ENCODE results near the gene DOK6.

DOK6 gene

DNA sequence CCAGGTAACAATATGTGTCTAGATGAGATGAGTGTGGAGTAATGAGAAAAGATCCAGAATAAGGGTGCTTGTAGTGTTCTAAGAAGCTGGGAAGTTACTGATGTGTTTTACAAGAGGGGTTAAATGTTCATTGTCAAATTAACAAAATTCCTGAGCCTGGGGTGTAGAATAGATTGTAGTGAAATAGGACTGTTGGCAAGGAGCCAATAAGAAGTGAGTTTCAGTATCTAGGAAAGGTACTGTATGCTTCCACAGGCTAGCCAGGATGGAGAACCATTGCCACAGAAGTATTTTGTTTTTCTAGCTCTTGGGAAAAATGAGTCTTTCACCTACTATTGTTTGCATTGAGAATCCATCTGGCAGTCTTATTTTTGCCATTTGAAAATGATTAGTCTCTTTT, 10.5 kb downstream of the DOK6 start:
- no peak overlapping the region for H3K9ac ChIP-seq
- H3K27ac ChIP-seq: no peak overlapping the region
- H3K4me3 ChIP-seq: no peak overlapping the region

DNA sequence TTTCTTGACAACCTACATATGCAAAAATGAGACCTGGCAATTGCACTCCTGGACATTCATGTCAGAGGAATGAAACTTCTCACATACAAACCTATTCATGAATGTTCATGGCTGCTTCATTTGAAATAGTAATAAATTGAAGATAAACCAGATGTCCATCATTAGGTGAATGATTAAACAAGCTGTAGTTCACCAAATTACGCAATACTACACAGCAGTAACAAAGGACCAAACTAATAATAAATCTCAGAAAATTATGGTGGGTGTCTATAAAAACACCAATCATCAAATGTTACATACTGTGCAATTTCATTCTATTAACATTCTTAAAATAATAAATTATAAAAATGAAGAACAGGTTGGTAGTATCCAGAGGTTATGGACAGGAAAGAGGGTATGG, 13.5 kb downstream of the DOK6 start:
- Histone ChIP-seq H3K27ac (no peak overlapping the region), H3K27me3 (no peaks in the 10 kb centered on the region)

More for the DNA sequence above, 10.5 kb downstream of the DOK6 start:
- no peaks in the 10 kb centered on the region for H3K4me1 ChIP-seq
- no peaks in the 10 kb centered on the region for H4K20me1 ChIP-seq
- TF ChIP-seq Cebpa-rat (IDR thresholded peaks at IDR 0.05): no peak
- no peaks in the 10 kb centered on the region for H3K9me3 ChIP-seq
- H3K36me3 ChIP-seq: no peaks in the 10 kb centered on the region
- H3K27me3 ChIP-seq: no peaks in the 10 kb centered on the region
- H3K4me2 ChIP-seq: no peak overlapping the region

DNA sequence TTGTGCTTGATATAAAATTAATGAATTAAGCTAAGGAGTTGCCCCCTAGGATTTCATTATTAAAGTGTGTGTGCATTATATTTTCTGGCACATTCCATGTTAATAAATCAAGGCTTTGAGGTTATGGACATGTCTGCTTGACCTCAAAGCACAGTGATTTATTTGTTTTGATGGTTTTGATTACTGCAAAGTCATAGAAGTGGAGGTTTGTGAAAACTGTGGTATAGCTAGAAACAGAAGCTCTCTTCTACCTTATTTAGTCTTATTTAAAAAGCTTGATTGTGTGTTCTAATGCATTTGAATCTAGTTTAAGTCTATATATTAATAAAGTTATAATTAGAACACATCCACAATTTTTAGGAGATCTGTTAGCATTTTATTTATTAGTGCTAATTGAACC, 32.2 kb downstream of the DOK6 start:
- H4K20me1 ChIP-seq: no peaks in the 10 kb centered on the region
- no peak overlapping the region for H3K4me2 ChIP-seq
- H3K4me3 ChIP-seq: no peak overlapping the region
- H3K9ac ChIP-seq: no peak overlapping the region
- H3K36me3 ChIP-seq: no peaks in the 10 kb centered on the region
- H3K27ac ChIP-seq: no peak overlapping the region
- H3K27me3 ChIP-seq: no peaks in the 10 kb centered on the region
- TF ChIP-seq Cebpa-rat (IDR thresholded peaks at IDR 0.05): no peak
- H3K4me1 ChIP-seq: no peaks in the 10 kb centered on the region
- H3K9me3 ChIP-seq: no peaks in the 10 kb centered on the region

More for the DNA sequence above, 13.5 kb downstream of the DOK6 start:
- no peaks in the 10 kb centered on the region for H4K20me1 ChIP-seq
- no peaks in the 10 kb centered on the region for H3K36me3 ChIP-seq
- no peak overlapping the region for H3K4me2 ChIP-seq
- H3K4me3 ChIP-seq: no peak overlapping the region
- no peak overlapping the region for H3K9ac ChIP-seq
- TF ChIP-seq Cebpa-rat (IDR thresholded peaks at IDR 0.05): peak; percentile 51; the same call in 1 of the 2 replicates
- H3K9me3 ChIP-seq: no peaks in the 10 kb centered on the region
- no peaks in the 10 kb centered on the region for H3K4me1 ChIP-seq

DNA sequence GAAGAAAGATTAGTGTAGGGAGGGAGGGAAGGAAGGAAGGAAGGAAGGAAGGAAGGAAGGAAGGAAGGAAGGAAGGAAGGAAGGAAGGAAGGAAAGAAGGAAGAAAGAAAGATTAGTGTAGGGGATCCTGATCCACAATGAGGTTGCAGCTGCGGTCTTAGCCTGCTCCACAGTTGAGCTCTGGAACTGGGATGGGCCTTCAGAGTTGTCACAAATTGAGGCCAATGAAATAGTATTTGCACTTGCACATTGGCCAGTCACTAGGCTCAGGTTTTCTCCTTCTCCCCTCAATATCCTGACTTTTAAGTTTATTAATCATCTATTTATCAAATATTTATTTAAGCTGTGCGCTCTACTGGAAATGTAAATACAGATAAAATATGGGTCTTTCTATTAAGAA, 34.3 kb downstream of the DOK6 start:
- H3K27ac ChIP-seq: no peak overlapping the region
- no peaks in the 10 kb centered on the region for H3K27me3 ChIP-seq
- H3K4me1 ChIP-seq: no peaks in the 10 kb centered on the region
- peaks cover 17% of the 10 kb centered on the region for H3K9me3 ChIP-seq
- H3K4me3 ChIP-seq: no peak overlapping the region
- H3K9ac ChIP-seq: no peak overlapping the region
- TF ChIP-seq Cebpa-rat (IDR thresholded peaks at IDR 0.05): no peak
- H3K36me3 ChIP-seq: no peaks in the 10 kb centered on the region
- no peaks in the 10 kb centered on the region for H4K20me1 ChIP-seq
- no peak overlapping the region for H3K4me2 ChIP-seq

DNA sequence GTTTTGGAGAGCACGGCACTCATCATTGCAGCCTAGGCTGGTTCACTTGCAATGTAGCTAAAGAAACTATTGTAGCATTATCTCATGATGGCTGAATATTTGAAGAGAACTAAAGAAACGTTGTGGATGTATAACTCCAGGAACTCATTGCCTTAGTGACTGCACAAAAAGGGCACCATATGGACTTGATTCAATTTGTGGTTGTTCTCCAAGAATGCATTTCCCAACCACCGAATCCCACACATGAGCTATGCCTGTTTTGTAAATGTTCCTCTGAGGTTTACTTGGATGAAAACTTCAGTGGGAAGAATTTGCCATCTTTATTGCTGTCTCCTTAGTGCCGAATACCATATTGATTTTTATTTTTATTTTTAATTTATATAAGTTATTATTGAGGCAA, 43.5 kb downstream of the DOK6 start:
- no peak for TF ChIP-seq Cebpa-rat (IDR thresholded peaks at IDR 0.05)
- Histone ChIP-seq H4K20me1 (no peaks in the 10 kb centered on the region), H3K27me3 (no peaks in the 10 kb centered on the region), H3K9ac (no peak overlapping the region), H3K9me3 (peaks cover 15% of the 10 kb centered on the region), H3K4me1 (no peaks in the 10 kb centered on the region), H3K27ac (no peak overlapping the region), H3K36me3 (no peaks in the 10 kb centered on the region), H3K4me2 (no peak overlapping the region), H3K4me3 (no peak overlapping the region)

DNA sequence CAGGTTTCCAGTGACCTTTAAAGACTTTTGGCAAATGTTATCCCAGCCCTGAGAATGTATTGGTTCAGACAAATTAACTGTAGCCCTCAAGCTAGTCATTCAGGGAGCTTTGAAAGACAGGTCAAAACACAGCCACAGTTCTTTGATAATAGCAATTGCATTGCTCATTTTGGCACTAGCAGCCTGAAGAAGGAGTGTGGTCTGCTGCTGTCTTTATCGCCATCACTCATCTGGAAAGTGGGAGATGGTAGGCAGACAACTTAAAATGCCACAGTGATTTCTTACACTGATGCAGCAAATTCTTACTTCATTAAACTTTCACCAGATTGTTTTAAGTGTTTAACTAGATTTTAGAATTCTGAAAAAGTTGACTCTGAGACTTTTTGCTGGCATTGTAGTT, 47.2 kb downstream of the DOK6 start:
- Histone ChIP-seq H3K36me3 (no peaks in the 10 kb centered on the region), H3K27me3 (no peaks in the 10 kb centered on the region), H3K9ac (no peak overlapping the region), H3K9me3 (0 out of 2 replicates have a peak, but pooled peaks cover 8% of the 10 kb centered on the region), H3K4me3 (no peak overlapping the region), H3K4me1 (no peaks in the 10 kb centered on the region), H3K27ac (no peak overlapping the region), H3K4me2 (no peak overlapping the region), H4K20me1 (no peaks in the 10 kb centered on the region)
- no peak for TF ChIP-seq Cebpa-rat (IDR thresholded peaks at IDR 0.05)

DNA sequence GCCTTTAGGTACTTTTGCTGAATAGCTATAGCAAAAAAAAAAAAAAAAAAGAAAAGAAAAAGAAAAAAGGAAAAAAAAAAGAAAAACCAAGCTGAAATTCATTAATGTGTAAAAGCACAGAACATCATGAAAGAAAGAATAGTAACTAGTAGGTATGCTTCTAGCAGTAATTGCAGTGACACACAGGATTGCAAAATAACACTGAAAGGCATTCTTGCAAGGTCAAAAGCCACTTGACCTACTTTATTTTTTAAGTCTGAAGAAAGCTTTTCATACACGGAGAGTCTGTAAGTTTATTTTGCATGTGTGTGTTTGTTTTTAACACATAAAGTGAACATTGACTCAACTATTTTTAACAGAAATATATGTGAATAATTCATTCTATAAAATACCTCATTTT, 54.4 kb downstream of the DOK6 start:
- Histone ChIP-seq H3K27me3 (no peaks in the 10 kb centered on the region), H3K27ac (no peak overlapping the region), H3K4me2 (no peak overlapping the region), H3K4me3 (no peak overlapping the region), H3K9me3 (no peaks in the 10 kb centered on the region), H3K9ac (no peak overlapping the region), H4K20me1 (no peaks in the 10 kb centered on the region), H3K4me1 (no peaks in the 10 kb centered on the region), H3K36me3 (no peaks in the 10 kb centered on the region)
- TF ChIP-seq Cebpa-rat (IDR thresholded peaks at IDR 0.05): no peak

DNA sequence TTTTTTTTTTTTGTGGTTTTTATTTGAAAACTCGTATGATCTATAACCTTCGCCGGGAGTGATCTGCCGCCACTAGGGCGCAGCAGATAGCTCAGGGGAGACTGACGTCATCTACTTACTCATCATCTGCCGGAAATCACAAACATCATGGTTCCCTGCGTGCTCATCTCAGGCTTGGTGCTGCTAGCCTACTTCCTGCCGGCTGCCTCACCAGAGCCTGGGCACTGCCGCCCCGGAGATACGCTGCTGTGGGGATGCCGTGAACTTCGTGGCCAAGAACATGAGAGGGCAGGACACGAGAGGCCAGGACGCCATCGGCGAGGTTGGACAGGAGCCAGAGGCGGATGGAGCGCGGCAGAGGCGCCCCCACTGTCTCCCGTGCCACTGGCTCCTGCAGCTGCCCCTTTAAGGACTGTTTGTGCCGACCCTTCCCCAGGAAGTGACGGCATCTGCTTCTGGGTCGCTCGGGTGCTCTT, 68.8 kb downstream of the DOK6 start:
- Histone ChIP-seq H3K27ac (no peak overlapping the region), H3K36me3 (no peaks in the 10 kb centered on the region), H3K4me3 (no peak overlapping the region), H3K27me3 (no peaks in the 10 kb centered on the region), H3K4me1 (no peaks in the 10 kb centered on the region), H4K20me1 (no peaks in the 10 kb centered on the region), H3K4me2 (no peak overlapping the region), H3K9ac (no peak overlapping the region), H3K9me3 (no peaks in the 10 kb centered on the region)
- TF ChIP-seq Cebpa-rat (IDR thresholded peaks at IDR 0.05): no peak

DNA sequence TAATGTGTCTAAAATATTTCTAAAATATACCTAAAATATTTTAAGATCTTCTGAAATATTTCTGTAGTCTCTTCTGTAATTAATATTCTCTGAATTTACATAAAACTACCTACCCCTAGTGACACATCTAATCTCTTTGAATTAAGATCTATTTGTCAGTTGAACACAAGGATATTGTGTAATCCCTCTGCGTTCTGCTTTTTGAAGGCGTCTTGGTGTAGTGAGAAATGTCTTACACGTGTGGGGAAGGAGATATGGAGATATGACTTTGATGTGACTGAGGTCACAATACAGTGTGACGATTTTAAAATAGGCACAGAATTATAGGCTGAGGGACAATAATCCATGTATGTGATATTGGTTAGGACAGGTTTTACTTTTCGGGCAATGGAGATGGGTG, 79.8 kb downstream of the DOK6 start:
- TF ChIP-seq Cebpa-rat (IDR thresholded peaks at IDR 0.05): no peak
- Histone ChIP-seq H3K27me3 (no peaks in the 10 kb centered on the region), H3K9me3 (no peaks in the 10 kb centered on the region), H3K4me3 (no peak overlapping the region), H3K4me2 (no peak overlapping the region), H3K9ac (no peak overlapping the region), H3K27ac (no peak overlapping the region), H4K20me1 (no peaks in the 10 kb centered on the region), H3K4me1 (no peaks in the 10 kb centered on the region), H3K36me3 (no peaks in the 10 kb centered on the region)

DNA sequence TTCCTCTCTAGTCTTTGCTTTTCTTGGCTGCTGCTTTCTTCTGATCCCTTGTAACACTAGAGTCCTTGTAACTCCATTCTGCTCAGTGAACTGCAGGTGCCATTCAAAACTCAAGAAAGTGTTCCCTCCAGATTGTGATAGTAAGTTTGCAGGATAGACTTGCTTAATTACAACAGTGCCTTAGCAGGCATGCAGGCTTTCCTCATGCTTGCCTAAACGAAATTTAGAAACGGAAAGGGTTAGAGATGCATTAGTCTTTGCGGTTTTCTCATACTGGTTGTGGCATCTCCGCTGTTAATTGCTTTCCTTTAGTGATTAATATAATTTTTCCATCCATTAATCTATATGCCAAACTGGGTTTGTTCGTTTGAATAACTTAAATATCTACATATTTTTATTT, 82.9 kb downstream of the DOK6 start:
- Histone ChIP-seq H3K4me2 (no peak overlapping the region), H3K9ac (no peak overlapping the region), H3K4me3 (no peak overlapping the region), H3K36me3 (no peaks in the 10 kb centered on the region), H3K27ac (no peak overlapping the region), H3K4me1 (no peaks in the 10 kb centered on the region), H3K9me3 (no peaks in the 10 kb centered on the region), H4K20me1 (no peaks in the 10 kb centered on the region), H3K27me3 (no peaks in the 10 kb centered on the region)
- TF ChIP-seq Cebpa-rat (IDR thresholded peaks at IDR 0.05): no peak

DNA sequence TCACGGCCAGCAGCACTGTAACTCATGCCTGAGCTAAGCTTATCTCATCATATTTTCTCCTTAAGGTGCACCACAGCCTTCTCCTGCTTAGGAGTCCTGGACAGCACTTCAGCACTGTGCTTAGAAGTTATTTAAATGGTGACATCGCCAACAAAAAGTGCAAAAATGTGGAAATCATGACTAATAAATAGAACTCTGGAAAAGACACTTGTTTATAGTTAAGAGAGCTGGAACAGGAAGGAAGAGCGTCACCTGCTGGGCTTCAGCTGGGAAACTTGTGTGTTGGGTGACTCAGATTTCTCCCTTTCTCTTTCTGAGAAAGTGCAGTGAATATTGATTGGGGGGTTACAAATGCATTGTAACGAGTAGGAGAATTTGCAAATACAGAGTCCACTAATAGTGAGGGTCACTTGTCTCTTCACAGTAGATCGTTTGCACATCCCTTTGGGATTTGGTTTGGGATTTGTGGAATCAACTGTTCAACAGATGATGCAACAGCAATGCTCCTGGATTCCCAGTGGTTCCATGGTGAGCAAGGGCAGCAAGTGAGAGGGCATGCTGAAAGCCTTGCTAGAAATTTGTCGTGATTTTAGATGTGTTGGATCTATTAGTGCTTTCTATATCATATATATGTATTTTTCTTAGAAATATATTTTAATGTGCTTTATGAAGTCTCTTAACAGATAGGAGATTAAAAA, 84.2 kb downstream of the DOK6 start:
- TF ChIP-seq Cebpa-rat (IDR thresholded peaks at IDR 0.05): no peak
- H4K20me1 ChIP-seq: no peaks in the 10 kb centered on the region
- H3K36me3 ChIP-seq: no peaks in the 10 kb centered on the region
- no peak overlapping the region for H3K4me3 ChIP-seq
- H3K4me1 ChIP-seq: no peaks in the 10 kb centered on the region
- H3K27me3 ChIP-seq: no peaks in the 10 kb centered on the region
- H3K9me3 ChIP-seq: no peaks in the 10 kb centered on the region
- no peak overlapping the region for H3K27ac ChIP-seq
- H3K9ac ChIP-seq: no peak overlapping the region
- no peak overlapping the region for H3K4me2 ChIP-seq
